Esophagus (tissue), 2 donors: Measurements from ENCODE around the gene MVD. TPM values are rescaled to one million over a fixed set of nuclear protein-coding genes. Genes with fewer than 3 reads are reported as not detected.
A peak's percentile ranks its signal among the peaks of the same experiment; 100 is the strongest.

Source experiments
- H3K27ac ChIP-seq, 2 donors: one replicate each; pipeline ENCODE4 v1.5.1; 2013; ENCODE audit warnings: low read depth in 2 of 2, mild to moderate bottlenecking in 2 of 2, inconsistent platforms in 1 of 2, low read length in 1 of 2, moderate library complexity in 1 of 2
- H3K27me3 ChIP-seq, 2 donors: one replicate each; pipeline ENCODE4 v1.6.1; 2013; ENCODE audit warnings: low read length in 2 of 2, control low read depth in 1 of 2, mild to moderate bottlenecking in 1 of 2; ENCODE audit not compliant: insufficient read depth in 2 of 2, control insufficient read depth in 1 of 2
- H3K36me3 ChIP-seq, 2 donors: one replicate each; pipeline ENCODE4 v1.6.1; 2013; ENCODE audit warnings: low read length in 1 of 2; ENCODE audit not compliant: control insufficient read depth in 2 of 2, insufficient read depth in 2 of 2
- H3K4me1 ChIP-seq, 2 donors: one replicate each; pipeline ENCODE4 v1.6.1; 2013; ENCODE audit warnings: low read length in 1 of 2; ENCODE audit not compliant: control insufficient read depth in 2 of 2, insufficient read depth in 2 of 2
- H3K4me3 ChIP-seq, 2 donors: one replicate each; pipeline ENCODE4 v1.5.1; 2013; ENCODE audit warnings: low read length in 2 of 2, mild to moderate bottlenecking in 2 of 2, low read depth in 1 of 2, moderate library complexity in 1 of 2
- H3K9me3 ChIP-seq, 2 donors: one replicate each; pipeline ENCODE4 v1.6.1; 2013; ENCODE audit warnings: mild to moderate bottlenecking in 2 of 2, low read depth in 1 of 2, low read length in 1 of 2, moderate library complexity in 1 of 2; ENCODE audit not compliant: control insufficient read depth in 2 of 2, insufficient read depth in 1 of 2
- WGBS, 2 donors: extraction: QIAGEN DNeasy Blood & Tissue Kit; methylation state at CpG; one replicate each; pipeline ENCODE4 v1.1.7; 2013; 5-methylcytosine and 5-hydroxymethylcytosine counted together
- polyA plus RNA-seq, 2 donors: library from polyadenylated mRNA; stranded (reverse); fragments of 200-250 nt; gene quantifications; one replicate each; pipeline ENCODE4 v1.2.3, GENCODE V29; 2013
- donor health status: healthy with polysubstance abuse.
- donor health status: Bipolar disorder and iron deficiency.

The MVD gene
- polyA plus RNA-seq, 2 donors, result 92.5 to 149 TPM

DNA sequence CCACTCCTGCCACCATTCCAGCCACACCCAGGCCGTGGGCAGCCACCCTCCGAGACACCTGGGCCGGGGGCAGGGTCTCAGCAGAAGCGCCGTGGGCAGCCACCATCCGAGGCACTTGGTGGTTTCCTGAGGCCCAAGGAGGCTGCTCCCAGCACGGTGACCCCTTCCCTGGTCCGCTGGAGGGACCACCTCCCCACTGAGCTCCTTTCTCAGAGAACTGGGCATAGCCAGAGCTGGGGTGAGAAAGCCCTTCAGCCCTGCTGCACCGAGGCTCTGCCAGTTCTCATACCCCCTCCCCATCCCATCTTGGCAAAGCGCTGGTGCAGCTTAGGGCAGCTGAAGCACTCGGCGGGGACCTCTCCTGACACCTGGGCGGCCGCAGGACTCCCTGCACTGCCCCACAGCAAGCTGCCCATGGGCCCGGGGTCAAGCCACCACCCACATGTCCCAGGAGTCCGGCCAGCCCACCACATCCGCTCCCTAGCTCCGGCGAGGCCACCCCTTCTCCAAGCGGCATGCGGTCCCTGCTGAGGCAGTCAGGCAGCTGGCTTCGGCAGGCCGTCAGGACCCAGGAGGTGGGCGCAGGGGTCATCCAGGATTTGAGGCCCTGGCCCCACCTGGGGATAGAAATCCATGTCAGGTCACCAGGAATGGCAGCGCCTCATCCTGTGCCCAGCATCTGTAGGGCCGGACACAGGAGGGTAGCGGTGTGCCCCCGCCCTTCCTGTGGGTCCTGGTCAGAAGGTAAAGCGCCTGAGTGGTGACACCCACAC lies 10.7 kb downstream of the MVD start:
- Histone ChIP-seq H3K9me3 (no peaks in the 10 kb centered on the region), H3K4me1 (peaks cover 7 to 17% of the 10 kb centered on the region in 2 donors), H3K4me3 (no peak overlapping the region), H3K27me3 (no peaks in the 10 kb centered on the region), H3K27ac (peak overlapping the region; percentile 18 to 59), H3K36me3 (peaks cover 7 to 46% of the 10 kb centered on the region in 2 donors)
- WGBS, 2 donors, result 86 to 91% methylated on average over 29 of the region's 29 CpGs

DNA sequence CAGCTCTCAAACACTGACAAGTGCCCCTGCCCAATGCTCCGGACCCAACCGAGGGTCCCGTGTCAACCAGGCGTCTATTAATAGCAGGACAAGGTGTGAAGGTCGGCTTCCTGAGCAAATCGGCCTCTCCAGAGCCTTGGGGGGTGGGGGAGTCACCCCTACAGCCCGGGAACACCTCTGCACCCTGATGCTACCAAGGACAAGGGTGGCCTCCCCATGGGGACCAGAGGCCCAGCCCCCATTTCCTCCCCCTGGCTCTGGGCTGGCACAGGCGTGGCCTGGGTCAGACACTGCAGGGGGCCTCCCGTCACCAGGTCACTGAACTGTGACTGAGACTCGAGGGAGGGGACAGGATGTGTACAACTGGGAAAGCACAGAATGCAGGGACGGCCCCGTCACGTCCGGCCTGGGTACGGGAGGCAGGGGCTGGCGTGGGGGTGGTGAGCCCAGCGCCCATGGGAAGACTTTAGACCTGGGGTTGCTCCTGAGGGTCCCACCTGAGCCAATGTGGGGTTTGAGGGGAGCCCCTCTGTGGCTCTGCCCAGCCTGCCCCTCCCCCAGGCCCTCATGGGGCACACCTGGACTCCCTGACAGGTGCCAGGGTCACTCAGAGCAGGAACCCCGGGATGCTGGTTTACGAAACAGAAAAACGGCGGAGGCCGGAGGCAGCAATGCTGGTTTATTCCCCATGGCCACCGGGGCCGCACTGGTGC lies 11.5 kb downstream of the MVD start:
- Histone ChIP-seq H3K36me3 (peaks cover 7 to 44% of the 10 kb centered on the region in 2 donors), H3K4me3 (peak overlapping the region; percentile 59 to 62), H3K9me3 (no peaks in the 10 kb centered on the region), H3K4me1 (peaks cover 7 to 17% of the 10 kb centered on the region in 2 donors), H3K27ac (peak overlapping the region; percentile 54 to 61), H3K27me3 (no peaks in the 10 kb centered on the region)
- 42 to 44% methylated on average over 24 of the region's 24 CpGs for WGBS, 2 donors

DNA sequence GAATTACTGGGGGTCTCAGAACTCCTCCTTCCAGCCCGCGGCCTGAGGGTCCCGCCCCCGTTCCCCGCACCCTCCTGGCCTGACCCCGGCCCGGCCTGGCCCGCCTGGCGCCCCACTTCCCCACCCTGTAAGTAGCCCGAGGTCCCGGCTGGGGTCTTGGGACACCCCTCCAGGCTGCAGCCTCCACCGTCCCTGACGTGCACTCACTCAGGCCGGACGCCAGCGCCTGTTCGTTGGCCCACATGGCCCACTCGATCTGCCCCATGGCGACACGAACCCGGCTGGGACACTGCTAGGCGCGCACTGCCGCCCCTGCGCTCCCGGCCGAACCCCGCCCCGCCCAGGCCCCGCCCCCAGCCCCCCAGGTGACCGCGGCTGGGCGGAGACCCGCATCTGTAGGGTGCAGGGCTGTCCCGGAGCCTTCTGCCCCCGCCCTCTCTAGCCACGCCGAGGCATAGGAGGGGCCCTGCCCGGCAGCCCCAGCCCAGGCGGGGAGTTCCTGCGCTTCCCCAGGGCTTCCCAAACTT lies 12.1 kb downstream of the MVD start, which contains the start of gene CYBA:
Gene CYBA (minus strand): TSS at position 305 of the 527 bp plus-strand sequence. CDS start 40 bp downstream, at position 265.
- WGBS, 2 donors, result 1% methylated on average over 41 of the region's 41 CpGs
- Histone ChIP-seq H3K9me3 (no peaks in the 10 kb centered on the region), H3K4me1 (peaks cover 7 to 17% of the 10 kb centered on the region in 2 donors), H3K27ac (peak within 1 kb of the TSS; percentile 61 to 71), H3K4me3 (peak within 1 kb of the TSS; percentile 59 to 62), H3K27me3 (no peaks in the 10 kb centered on the region), H3K36me3 (peaks cover 2 to 38% of the 10 kb centered on the region in 2 donors)

DNA sequence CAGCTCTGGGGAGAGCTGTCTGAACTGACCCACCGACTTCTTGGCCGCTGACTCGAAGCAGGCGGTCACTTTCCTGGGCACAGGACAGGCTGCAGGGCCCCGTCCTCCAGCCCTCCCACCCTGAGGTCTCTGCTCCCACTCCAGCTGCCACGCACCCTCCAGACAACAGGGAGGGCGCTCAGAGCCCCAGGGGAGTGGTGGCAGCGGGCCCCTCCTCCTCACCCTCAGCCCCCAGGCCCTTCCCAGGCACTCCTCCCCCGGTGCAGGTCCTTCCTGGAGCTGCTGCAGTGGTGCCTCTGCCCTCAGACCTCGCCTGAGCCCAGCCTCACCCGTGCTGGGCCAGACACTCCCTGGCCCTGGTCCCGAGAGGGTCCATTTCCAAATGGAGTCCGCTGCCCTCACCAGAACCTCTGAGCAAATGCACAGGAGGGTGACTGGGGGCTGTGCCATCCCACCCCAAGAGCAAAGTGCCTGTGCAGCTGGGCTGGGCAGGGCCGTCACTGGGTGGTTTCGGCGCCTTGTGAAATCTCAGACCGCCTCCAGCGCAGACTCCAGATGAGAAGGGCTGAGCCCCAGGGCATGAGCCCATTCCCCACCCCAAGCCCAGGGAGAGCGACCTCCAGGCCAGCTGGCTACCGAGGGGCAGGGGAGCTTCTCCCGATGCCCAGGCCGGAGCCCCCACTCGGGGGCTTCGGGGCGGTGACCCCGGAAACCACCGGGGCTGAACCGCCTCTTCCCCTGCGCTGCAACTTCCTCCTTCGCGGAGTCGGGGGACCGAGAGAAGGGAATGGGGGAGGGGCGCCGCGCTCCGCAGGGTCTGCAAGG lies 12.8 kb downstream of the MVD start:
- peaks cover 0 to 31% of the 10 kb centered on the region in 2 donors for H3K36me3 ChIP-seq
- WGBS, 2 donors, result 12 to 21% methylated on average over 29 to 37 of the region's 37 CpGs
- H3K27ac ChIP-seq, result peak overlapping the region; percentile 29 to 71
- no peaks in the 10 kb centered on the region for H3K27me3 ChIP-seq
- H3K9me3 ChIP-seq, result no peaks in the 10 kb centered on the region
- peaks cover 7 to 17% of the 10 kb centered on the region in 2 donors for H3K4me1 ChIP-seq
- peak overlapping the region; percentile 59 to 62 for H3K4me3 ChIP-seq

DNA sequence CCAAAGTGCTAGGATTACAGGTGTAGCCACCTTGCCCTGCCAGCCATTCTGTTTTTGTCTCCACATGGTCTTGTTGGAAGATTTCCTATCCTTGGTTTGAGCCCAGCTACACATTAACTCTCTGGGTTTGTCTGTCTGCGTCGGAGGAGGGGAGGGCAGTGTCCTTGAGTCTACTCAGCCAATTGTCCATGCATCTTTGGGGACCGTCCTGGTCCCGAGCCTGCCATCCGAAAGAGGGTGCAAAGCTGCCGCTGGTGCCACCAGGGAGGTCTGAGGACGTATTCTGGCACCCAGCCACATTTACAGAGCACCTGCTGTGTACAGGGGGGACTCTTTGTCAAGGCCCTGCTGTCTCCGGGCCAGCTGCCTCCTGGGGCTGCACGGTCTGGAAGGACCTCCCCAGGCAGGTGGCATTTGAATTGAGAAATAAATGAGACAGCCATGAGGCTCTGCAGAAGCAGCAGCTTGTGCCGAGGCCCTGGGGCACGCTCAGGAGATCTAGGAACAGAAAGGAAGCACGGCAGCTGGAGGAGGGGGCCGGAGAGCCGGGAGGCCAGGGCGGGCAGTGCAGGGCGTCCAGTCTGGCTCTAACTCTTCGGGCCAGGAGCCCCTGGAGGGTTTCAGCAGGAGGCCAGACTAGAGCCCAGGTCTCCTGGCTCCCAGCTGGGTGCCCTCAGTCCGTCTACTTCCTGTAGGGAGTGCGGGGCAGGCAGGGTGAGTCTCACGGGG lies 13.5 kb downstream of the MVD start:
- Histone ChIP-seq H3K36me3 (peaks cover 0 to 23% of the 10 kb centered on the region in 2 donors), H3K9me3 (no peaks in the 10 kb centered on the region), H3K27ac (peak overlapping the region in 1 of 2 donors; percentile 20), H3K27me3 (no peaks in the 10 kb centered on the region), H3K4me1 (peaks cover 7 to 17% of the 10 kb centered on the region in 2 donors), H3K4me3 (peak overlapping the region in 1 of 2 donors; percentile 59)
- 71 to 83% methylated on average over 20 of the region's 20 CpGs for WGBS, 2 donors

DNA sequence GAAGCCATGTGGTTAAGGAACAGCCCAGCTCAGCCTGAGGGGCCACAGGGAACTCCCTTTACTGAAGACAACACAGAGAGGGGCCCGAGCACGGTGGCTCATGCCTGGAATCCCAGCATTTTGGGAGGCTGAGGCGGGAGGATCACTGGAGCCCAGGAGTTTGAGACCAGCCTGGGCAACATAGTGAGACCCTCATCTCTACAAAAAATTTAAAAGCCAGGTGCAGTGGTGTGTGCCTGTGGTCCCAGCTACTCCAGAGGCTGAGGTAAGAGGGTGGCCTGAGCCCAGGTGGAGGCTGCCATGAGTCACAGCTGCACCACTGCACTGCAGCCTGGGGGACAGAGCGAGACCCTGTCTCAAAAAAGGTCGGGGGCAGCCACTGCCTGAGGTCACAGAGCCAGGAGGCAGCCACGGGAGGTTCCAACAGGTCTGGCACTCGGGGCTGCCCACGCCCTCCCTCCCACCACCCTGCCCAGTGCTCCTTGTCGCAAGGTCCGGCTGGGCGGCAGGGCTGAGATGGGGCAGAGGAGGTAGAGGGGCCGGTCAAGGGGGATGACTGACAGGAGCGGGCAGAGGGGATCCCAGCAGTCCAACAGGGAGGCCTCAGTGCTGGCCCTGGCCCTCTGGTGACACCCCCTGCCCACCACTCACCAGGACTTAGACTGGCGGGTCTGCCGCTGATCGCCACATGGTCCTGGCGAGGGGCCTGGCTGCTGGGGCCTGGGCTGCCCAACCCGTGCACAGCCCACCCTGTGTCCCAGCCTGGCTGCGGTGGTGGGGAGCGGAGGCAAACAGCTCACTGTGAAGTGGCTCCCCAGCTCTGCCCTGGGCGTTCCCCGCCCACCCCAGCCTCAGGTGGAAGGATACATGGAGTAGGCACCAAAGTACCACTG lies 15.5 kb downstream of the MVD start:
- Histone ChIP-seq H3K4me3 (no peak overlapping the region), H3K36me3 (peaks cover 0 to 9% of the 10 kb centered on the region in 2 donors), H3K27me3 (no peaks in the 10 kb centered on the region), H3K27ac (no peak overlapping the region), H3K9me3 (no peaks in the 10 kb centered on the region), H3K4me1 (peaks cover 7 to 17% of the 10 kb centered on the region in 2 donors)
- 88% methylated on average over 18 to 22 of the region's 22 CpGs for WGBS, 2 donors

DNA sequence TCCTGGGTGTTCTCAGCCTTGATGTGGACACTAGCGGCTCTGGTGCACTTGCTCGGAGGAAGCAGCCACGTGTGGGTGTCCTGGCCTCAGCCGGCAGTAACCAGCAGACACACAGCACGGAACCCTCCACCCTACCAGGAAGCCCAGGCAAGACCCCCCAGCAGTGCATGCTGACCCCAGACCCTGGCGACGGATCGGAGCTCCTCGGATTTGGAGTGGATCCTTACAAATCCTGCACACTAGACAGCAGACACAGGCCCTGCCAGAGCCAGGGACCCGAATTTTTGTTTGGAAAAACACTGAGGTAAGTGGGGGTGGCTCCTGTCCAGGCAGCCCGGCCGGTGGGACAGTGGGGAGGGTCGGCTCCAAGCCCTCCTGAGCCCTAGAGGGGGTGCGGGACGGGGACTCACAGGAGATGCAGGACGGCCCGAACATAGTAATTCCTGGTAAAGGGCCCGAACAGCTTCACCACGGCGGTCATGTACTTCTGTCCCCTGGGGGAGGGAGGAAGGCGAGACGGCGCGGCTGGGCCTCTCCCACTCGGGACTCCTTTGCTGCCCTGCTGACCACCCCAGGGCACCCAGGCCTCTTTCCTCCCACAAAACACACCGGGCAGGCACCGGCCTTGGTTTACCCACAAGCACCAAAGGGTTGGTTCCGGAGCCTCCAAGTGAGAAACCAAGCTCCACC lies 16.4 kb downstream of the MVD start:
- Histone ChIP-seq H3K4me1 (peaks cover 7 to 16% of the 10 kb centered on the region in 2 donors), H3K9me3 (no peaks in the 10 kb centered on the region), H3K4me3 (no peak overlapping the region), H3K27ac (no peak overlapping the region), H3K27me3 (no peaks in the 10 kb centered on the region), H3K36me3 (peaks cover 0 to 4% of the 10 kb centered on the region in 2 donors)
- WGBS, 2 donors, result 87 to 90% methylated on average over 28 of the region's 28 CpGs

DNA sequence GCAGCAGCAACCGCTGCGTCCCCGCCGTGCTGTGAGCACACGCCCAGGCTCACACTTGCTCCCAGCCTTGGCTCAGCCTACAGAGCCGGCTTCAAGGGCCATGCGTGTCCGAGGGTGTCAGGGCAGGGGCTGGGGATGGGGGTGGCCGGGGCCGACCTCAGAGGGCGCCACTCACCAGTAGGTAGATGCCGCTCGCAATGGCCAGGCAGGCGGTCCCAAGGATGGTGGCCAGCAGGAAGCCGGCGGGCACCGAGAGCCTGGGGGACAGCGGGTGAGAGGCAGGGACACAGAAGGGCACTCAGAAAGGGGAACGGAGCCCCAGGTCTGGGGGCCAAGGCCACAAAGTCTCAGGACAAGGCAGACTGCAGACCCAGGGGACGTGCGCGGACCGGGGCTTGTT lies 16.9 kb downstream of the MVD start:
- no peak overlapping the region for H3K4me3 ChIP-seq
- no peaks in the 10 kb centered on the region for H3K9me3 ChIP-seq
- H3K27me3 ChIP-seq, result no peaks in the 10 kb centered on the region
- 89 to 91% methylated on average over 23 of the region's 23 CpGs for WGBS, 2 donors
- peaks cover 0 to 4% of the 10 kb centered on the region in 2 donors for H3K36me3 ChIP-seq
- H3K4me1 ChIP-seq, result peaks cover 2 to 12% of the 10 kb centered on the region in 2 donors
- H3K27ac ChIP-seq, result no peak overlapping the region
